SU-DHL-6 (cell line): ENCODE results near the gene CSRNP2.

Source experiments
- CTCF ChIP-seq: fragments of 200-600 bp; sonication (generic); IDR thresholded peaks from one replicate; pipeline ENCODE4 v1.5.1; 2017; ENCODE audit warnings: antibody characterized with exemption, mild to moderate bottlenecking, low read length, moderate library complexity; ENCODE audit not compliant: insufficient read depth, poor library complexity, severe bottlenecking
- EZH2phosphoT487 ChIP-seq: fragments of 200-600 bp; sonication (generic), shearing (Covaris generic); conservative IDR thresholded peaks from 2 replicates; pipeline ENCODE4 v1.6.1; 2018; ENCODE audit warnings: mild to moderate bottlenecking, antibody characterized with exemption, low read length, moderate library complexity, mixed read lengths

GRCh38 chr12:51126297-51126696 lies 42.9 kb upstream of the CSRNP2 start:
- no peak for TF ChIP-seq CTCF
- no peak for TF ChIP-seq EZH2phosphoT487
